Measurements from ENCODE around the gene SF3A2. TPM values are rescaled to one million over a fixed set of nuclear protein-coding genes. Genes with fewer than 3 reads are reported as not detected.

SF3A2 gene
- total RNA-seq, 4 donors from 2014 or later = 25.7 to 39.8 (median 30.3) TPM

- H3K27me3 ChIP-seq = no peaks in the 10 kb centered on the region
- intact Hi-C loops (cut with DNase I) = loop anchor here (10.0 kb wide), 1 partner anchor 161 kb away; no protein-coding TSS in a partner anchor
- H3K27ac ChIP-seq = no peak overlapping the region
- WGBS, 2 donors = 89 to 91% methylated on average over 11 of the region's 18 CpGs
- H3K4me1 ChIP-seq = no peaks in the 10 kb centered on the region
- H3K9me3 ChIP-seq = no peaks in the 10 kb centered on the region
- H3K36me3 ChIP-seq = peaks cover 60 to 69% of the 10 kb centered on the region in 2 donors
- TF ChIP-seq CTCF (IDR thresholded peaks at IDR 0.05) = no peak
- TF ChIP-seq POLR2A (IDR thresholded peaks at IDR 0.05) = no peak
- no peak for DNase-seq
- no peak overlapping the region for H3K4me3 ChIP-seq (replicated peaks in 1 of 3)
These were observed 13.2 kb upstream of the SF3A2 start for GRCh38 chr19:2223391-2223790.

GRCh38 chr19:2223959-2224358, 12.7 kb upstream of the SF3A2 start:
- no peaks in the 10 kb centered on the region for H3K4me1 ChIP-seq
- 92 to 93% methylated on average over 10 to 14 of the region's 14 CpGs for WGBS, 2 donors
- no peak overlapping the region for H3K27ac ChIP-seq
- H3K36me3 ChIP-seq = peaks cover 59 to 70% of the 10 kb centered on the region in 2 donors
- intact Hi-C loops (cut with DNase I) = loop anchor here (10.0 kb wide), 1 partner anchor 161 kb away; no protein-coding TSS in a partner anchor
- H3K9me3 ChIP-seq = no peaks in the 10 kb centered on the region
- TF ChIP-seq CTCF (IDR thresholded peaks at IDR 0.05) = no peak
- no peak for TF ChIP-seq POLR2A (IDR thresholded peaks at IDR 0.05)
- DNase-seq = no peak
- H3K4me3 ChIP-seq (replicated peaks in 1 of 3) = no peak overlapping the region
- H3K27me3 ChIP-seq = no peaks in the 10 kb centered on the region

GRCh38 chr19:2224754-2225349, 11.8 kb upstream of the SF3A2 start:
- WGBS, 2 donors = 91 to 93% methylated on average over 13 of the region's 13 CpGs
- DNase-seq = no peak
- Histone ChIP-seq H3K4me1 (no peaks in the 10 kb centered on the region), H3K36me3 (peaks cover 59 to 69% of the 10 kb centered on the region in 2 donors), H3K27me3 (no peaks in the 10 kb centered on the region), H3K27ac (no peak overlapping the region), H3K4me3 (replicated peaks in 1 of 3) (no peak overlapping the region), H3K9me3 (no peaks in the 10 kb centered on the region)
- TF ChIP-seq POLR2A (IDR thresholded peaks at IDR 0.05) (no peak), CTCF (IDR thresholded peaks at IDR 0.05) (no peak)
- intact Hi-C loops (cut with DNase I) = loop anchor here (10.0 kb wide), 1 partner anchor 160 kb away; no protein-coding TSS in a partner anchor

GRCh38 chr19:2225415-2226050, 11.1 kb upstream of the SF3A2 start:
- Histone ChIP-seq H3K4me1 (no peaks in the 10 kb centered on the region), H3K27me3 (no peaks in the 10 kb centered on the region), H3K4me3 (replicated peaks in 1 of 3) (no peak overlapping the region), H3K36me3 (peaks cover 59 to 68% of the 10 kb centered on the region in 2 donors), H3K27ac (no peak overlapping the region), H3K9me3 (no peaks in the 10 kb centered on the region)
- intact Hi-C loops (cut with DNase I) = loop anchor here (10.0 kb wide), 1 partner anchor 159 kb away; no protein-coding TSS in a partner anchor
- no peak for TF ChIP-seq CTCF (IDR thresholded peaks at IDR 0.05)
- TF ChIP-seq POLR2A (IDR thresholded peaks at IDR 0.05) = no peak
- WGBS, 2 donors = 94 to 99% methylated on average over 20 to 31 of the region's 32 CpGs
- no peak for DNase-seq
